Measurements from ENCODE around the gene SRGAP2C. TPM values are rescaled to one million over a fixed set of nuclear protein-coding genes. Genes with fewer than 3 reads are reported as not detected.
"Not testable (repeated sequence)": the region's sequence is repeated elsewhere in the genome, so short reads cannot be mapped to it uniquely, and the experiment has no call there.

The SRGAP2C gene
- total RNA-seq, 2 experiments from 2014 or later = 27.4 to 29.6 TPM

DNA sequence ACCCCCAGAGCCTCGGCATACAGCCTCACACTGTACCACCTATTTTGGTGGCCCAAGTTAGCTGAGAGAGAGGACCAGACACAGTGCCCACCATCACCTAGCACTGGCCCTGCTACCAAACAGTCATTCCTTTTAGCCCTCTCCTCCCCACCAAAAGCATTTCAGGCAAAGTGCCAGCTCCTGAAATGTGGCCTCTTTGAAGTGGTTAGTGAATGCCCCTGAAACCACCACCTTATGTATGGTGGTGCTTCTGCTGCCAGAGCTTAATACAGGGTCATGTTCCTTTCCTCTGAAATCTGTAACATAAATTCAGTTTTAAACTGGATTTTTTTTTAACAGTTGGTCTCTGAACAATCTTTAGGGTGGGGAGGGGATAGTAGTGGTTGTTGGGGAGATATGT, 175.8 kb downstream of the SRGAP2C start:
- POLR2A ChIA-PET; H3K4me3 Mint-ChIP-seq; DNase-seq; H3K36me3 Mint-ChIP-seq (ENCODE audit: low read depth); H3K4me1 Mint-ChIP-seq; H3K9me3 Mint-ChIP-seq; H3K27ac Mint-ChIP-seq; CTCF ChIA-PET; H3K27me3 Mint-ChIP-seq: not testable (repeated sequence)

DNA sequence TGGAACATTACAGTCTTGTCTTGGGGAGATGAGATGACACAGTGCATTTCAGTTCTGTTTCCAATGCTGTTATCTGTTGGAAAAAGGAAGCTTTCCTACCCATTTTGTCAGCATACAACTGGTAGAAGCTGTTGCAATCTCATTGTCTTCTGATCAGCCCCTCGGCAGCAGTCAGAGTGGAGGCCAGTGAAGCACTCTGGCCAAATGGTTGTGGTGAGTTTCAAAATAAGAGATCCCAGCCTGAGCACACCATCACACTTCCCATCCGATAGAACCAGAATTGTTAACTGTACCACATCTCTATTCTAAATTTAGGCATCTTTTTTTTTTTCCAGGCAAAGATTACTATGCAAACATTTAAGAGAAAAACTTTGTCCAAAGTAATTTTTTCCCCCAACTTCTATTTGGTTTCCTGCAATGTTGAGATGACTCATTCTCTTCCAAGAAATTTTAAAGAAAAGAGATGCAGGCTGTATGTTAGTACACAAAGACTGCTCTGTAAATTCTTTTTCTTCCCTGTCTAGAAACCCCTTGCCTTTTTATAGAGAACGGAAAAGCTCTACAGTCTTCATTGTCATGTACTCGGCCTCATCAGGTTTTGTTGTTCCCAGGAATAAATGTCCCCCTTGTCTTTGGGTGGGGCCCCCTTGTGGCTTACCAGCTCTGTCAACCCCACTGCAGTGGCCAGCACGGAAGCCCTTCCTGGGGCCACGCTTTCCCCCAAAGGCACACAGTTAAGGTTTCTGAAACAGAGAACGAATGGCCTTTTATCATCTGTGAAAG, 176.9 kb downstream of the SRGAP2C start:
- DNase-seq; H3K27ac Mint-ChIP-seq; POLR2A ChIA-PET; H3K9me3 Mint-ChIP-seq; CTCF ChIA-PET; H3K36me3 Mint-ChIP-seq (ENCODE audit: low read depth); H3K4me1 Mint-ChIP-seq; H3K27me3 Mint-ChIP-seq; H3K4me3 Mint-ChIP-seq: not testable (repeated sequence)

DNA sequence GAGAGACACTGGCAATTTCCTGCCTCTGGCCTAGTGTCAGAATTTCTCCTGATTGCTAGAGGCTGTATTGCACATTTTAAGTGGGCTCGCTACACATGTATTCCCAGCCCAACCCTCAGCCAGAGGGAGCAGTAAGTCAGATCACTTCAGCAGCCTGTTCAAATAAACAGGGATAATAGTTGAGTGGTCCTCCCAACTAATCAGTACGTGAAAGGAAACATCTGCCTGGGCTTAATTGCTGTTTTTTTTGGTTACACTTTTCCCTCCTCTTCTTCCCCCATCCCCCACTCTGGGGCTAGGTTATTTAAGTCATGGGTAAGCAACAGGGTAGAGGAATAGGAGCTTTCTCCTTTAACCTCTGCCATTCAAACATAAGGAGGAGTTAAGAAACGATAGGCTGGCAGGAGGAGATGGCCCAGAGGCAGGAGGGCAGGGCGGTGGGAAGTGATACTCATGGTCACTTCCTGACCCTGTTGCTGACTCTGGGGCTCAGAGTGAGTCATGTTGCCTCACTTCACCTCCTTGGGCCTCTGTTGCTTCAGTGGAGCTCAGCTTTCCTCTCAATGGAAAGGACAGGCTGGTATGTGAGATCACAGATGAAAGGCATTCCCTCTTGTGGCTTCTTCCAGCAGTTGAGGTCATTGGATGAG, 177.6 kb downstream of the SRGAP2C start:
- H3K27me3 Mint-ChIP-seq; H3K4me1 Mint-ChIP-seq; H3K36me3 Mint-ChIP-seq (ENCODE audit: low read depth); H3K4me3 Mint-ChIP-seq; H3K9me3 Mint-ChIP-seq; DNase-seq; CTCF ChIA-PET; POLR2A ChIA-PET; H3K27ac Mint-ChIP-seq: not testable (repeated sequence)

DNA sequence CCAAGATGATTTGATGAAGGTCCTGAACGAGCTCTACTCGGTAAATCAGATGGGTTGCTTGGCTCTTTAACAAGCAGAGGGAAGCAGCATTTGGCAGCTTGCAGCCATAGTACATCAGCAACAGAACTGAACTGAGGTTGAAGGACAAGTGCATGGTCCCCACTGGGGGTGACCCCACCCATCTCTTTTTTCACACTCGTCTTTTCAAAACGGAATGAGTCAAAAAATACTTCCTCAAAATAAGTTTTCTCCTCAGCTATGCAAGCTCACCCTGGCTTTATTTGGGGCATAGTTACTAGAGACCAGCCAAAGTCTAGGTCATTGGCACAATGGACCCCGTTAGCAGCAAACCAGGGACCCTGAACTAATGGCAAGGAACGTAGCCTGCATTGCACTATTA, 180.5 kb downstream of the SRGAP2C start:
- POLR2A ChIA-PET; CTCF ChIA-PET; H3K27ac Mint-ChIP-seq; H3K27me3 Mint-ChIP-seq; H3K36me3 Mint-ChIP-seq (ENCODE audit: low read depth); H3K9me3 Mint-ChIP-seq; H3K4me1 Mint-ChIP-seq; H3K4me3 Mint-ChIP-seq; DNase-seq: not testable (repeated sequence)

DNA sequence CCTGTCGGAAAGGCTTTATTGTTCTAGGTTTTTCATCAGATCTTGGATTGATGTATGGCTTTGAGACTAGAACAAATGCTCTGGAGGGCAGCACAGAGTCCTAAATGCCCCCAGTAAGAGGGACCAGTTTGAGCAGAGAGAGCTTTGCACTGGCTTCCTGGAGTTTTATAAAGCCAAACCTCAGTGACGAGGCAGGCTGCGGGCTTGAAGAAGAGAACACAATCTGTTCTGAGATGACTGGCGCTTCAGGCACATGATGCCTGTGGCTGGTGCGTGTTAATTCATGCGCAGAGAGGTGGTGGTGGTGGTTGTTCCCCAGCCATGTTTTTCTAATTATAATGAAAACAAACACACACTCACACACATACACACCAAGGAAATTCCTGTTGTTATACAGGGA, 180.9 kb downstream of the SRGAP2C start:
- DNase-seq = peak; percentile 74
- POLR2A ChIA-PET; CTCF ChIA-PET; H3K36me3 Mint-ChIP-seq (ENCODE audit: low read depth); H3K4me1 Mint-ChIP-seq; H3K4me3 Mint-ChIP-seq; H3K9me3 Mint-ChIP-seq; H3K27me3 Mint-ChIP-seq; H3K27ac Mint-ChIP-seq: not testable (repeated sequence)

DNA sequence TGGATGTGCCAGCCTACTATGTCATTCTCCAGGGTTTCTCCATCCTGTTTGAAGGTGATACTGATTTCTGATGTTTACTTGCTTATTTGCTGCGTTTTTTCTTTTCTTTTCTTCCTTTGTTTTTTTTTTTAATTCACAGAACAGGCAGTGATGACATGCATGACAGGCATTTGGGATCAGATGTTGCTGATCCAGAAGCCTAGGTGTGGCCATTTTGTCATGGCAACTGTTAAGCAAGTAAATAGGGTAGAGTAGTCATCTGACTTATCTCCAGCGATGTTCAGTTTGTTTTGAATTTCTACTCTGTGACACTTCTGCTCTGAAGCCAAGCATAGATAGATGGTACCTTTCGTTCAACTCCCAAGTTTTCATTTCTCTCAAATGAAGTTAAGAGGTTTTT, 181.4 kb downstream of the SRGAP2C start:
- H3K27me3 Mint-ChIP-seq; H3K9me3 Mint-ChIP-seq; H3K4me1 Mint-ChIP-seq; H3K27ac Mint-ChIP-seq; POLR2A ChIA-PET; DNase-seq; H3K4me3 Mint-ChIP-seq; CTCF ChIA-PET; H3K36me3 Mint-ChIP-seq (ENCODE audit: low read depth): not testable (repeated sequence)

DNA sequence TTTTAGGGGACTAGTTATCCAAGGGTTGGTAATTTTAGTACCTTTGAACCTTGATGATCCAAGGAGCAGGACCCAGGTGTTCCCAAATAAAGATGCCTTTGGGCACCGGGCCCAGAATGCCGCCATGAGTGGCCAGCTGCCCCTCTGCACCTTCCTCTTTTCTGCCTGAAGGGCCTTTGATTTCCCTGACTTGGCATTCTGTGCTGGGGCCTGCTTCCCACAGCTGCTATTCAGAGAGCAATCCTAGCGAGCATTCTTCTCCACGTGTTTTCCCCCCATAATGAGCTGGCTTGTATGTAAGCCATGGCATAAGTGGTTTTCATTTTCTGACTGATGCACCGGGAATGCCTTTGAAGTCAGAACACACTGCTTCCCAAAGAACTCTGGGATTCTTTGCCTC, 184.1 kb downstream of the SRGAP2C start:
- not testable (repeated sequence) for H3K9me3 Mint-ChIP-seq, H3K4me1 Mint-ChIP-seq, DNase-seq

DNA sequence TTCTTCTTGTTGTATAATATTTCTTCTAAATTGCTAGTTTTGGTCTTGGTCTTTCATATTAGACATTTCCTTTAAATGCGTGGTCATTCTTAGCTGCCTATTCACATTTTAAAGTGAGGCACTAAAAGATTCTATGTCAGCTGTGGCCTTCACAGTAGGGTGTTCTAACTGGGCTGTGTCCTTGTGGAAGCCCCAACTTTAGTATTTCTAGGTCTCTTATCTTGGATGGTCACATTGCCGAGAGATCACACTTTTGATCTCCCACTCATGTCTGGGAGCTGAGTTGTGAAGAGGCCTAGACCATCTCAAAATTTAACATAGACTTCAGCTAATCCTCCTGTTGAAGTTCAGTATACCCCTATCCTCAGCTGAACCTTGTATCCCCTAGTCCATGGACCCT, 185.2 kb downstream of the SRGAP2C start:
- H3K9me3 Mint-ChIP-seq; H3K36me3 Mint-ChIP-seq (ENCODE audit: low read depth); POLR2A ChIA-PET; H3K27ac Mint-ChIP-seq; H3K4me3 Mint-ChIP-seq; CTCF ChIA-PET; H3K4me1 Mint-ChIP-seq; H3K27me3 Mint-ChIP-seq; DNase-seq: not testable (repeated sequence)

More for the DNA sequence above, 184.1 kb downstream of the SRGAP2C start:
- H3K36me3 Mint-ChIP-seq (ENCODE audit: low read depth); POLR2A ChIA-PET; H3K27me3 Mint-ChIP-seq; H3K27ac Mint-ChIP-seq; CTCF ChIA-PET; H3K4me3 Mint-ChIP-seq: not testable (repeated sequence)

DNA sequence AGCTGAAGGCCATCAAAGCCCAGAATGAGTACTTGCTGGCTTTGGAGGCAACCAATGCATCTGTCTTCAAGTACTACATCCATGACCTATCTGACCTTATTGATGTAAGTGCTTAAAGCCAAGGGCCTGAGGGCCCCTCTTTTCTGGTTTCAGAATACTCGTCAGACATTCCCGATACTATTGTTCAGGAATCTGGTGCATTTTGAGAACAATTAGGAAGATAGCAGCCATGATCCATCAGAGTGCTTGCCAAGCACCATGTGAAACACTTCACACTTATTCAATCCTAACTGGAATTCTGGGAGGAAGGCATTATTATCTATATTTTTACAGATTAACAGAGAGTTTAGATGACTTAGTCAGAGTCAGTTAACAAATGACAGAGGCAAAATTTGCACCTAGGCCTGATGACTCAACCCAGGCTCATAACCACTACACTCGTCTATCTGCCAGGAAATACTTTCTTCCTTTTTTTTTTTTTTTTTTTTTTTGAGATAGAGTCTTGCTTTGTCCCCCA, 190.1 kb downstream of the SRGAP2C start:
- CTCF ChIA-PET; POLR2A ChIA-PET; H3K4me1 Mint-ChIP-seq; H3K36me3 Mint-ChIP-seq (ENCODE audit: low read depth); H3K4me3 Mint-ChIP-seq; DNase-seq; H3K27me3 Mint-ChIP-seq; H3K9me3 Mint-ChIP-seq; H3K27ac Mint-ChIP-seq: not testable (repeated sequence)

DNA sequence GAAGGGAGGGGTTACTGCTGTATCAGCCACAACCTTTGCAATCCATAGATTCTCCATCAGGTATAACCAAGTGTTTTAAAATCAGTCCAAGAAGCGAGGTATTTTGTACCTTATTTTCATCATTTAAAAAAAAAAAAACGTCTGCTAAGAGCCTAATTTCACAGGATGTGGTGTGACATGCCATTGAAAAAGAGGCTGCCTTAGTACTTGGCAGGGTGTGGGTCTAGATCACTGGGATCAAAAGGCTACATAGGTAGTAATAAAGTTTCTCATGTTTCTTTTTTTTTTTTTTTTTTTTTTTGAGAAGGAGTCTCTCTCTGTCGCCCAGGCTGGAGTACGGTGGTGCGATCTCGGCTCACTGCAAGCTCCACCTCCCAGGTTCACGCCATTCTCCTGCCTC, 192.2 kb downstream of the SRGAP2C start:
- POLR2A ChIA-PET; H3K4me1 Mint-ChIP-seq; DNase-seq; H3K27me3 Mint-ChIP-seq; CTCF ChIA-PET; H3K36me3 Mint-ChIP-seq (ENCODE audit: low read depth); H3K27ac Mint-ChIP-seq; H3K9me3 Mint-ChIP-seq; H3K4me3 Mint-ChIP-seq: not testable (repeated sequence)

DNA sequence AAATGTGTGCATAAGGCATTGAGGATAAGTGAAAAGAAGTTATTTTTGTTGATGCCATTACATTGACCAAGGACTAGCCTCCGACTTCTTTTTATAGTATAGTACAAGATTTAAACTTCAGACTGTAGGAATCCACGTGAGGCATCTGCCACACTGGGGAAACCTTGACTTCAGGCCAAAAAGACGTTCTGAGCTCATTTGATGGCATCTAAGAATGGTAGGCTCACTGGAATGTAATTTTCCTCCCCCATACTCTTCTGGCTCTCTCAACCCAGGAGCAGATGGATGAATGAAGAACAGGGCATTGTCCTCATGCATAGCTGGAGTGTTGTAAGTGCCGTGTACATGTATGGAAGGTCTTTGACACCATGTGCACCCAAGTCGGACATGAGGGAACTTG, 194.0 kb downstream of the SRGAP2C start:
- POLR2A ChIA-PET; DNase-seq; H3K27ac Mint-ChIP-seq; H3K27me3 Mint-ChIP-seq; CTCF ChIA-PET; H3K4me1 Mint-ChIP-seq; H3K9me3 Mint-ChIP-seq; H3K36me3 Mint-ChIP-seq (ENCODE audit: low read depth); H3K4me3 Mint-ChIP-seq: not testable (repeated sequence)

DNA sequence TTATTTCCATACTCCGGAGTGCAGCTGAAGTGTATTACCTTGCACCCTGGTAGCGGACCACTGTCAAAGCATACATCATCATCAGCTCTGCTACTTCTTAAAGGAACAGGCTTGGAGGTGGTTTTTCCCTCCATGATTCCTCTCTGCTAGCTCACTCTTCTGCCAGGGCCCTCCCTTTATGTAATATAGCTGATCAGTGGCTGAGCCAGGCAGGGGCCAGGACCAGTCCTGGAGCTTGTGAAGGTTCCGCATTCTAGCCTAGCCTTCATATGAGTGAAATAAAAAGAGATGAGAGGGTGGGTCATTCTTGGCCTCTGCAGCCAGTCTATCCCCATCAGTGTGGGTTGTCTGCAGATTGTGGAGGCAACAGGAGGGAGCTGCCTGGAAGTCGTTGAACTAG, 200.0 kb downstream of the SRGAP2C start:
- POLR2A ChIA-PET; H3K36me3 Mint-ChIP-seq (ENCODE audit: low read depth); H3K4me3 Mint-ChIP-seq; CTCF ChIA-PET; H3K27ac Mint-ChIP-seq; H3K4me1 Mint-ChIP-seq; H3K9me3 Mint-ChIP-seq; DNase-seq; H3K27me3 Mint-ChIP-seq: not testable (repeated sequence)

DNA sequence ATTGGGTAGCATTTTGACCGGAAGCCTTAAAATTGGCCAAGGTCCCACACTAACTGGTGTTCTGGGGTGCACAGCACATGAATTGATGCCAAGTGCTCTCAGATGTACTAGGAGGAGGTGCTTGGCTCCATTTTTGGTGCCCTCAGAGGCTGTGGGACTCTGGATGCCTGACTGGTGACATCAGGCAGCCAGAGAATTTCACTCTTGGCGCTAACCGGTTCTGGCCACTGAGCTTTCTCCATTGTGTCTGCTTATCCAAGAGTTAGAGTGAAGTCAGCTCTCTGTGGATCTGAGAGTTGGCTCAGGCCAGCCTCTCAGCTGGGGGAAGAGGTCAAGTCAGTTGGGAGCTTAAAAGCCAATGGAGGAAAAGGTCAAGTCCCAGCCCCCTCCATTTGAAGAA, 200.4 kb downstream of the SRGAP2C start:
- DNase-seq; H3K4me1 Mint-ChIP-seq; POLR2A ChIA-PET; H3K27ac Mint-ChIP-seq; H3K36me3 Mint-ChIP-seq (ENCODE audit: low read depth); CTCF ChIA-PET; H3K9me3 Mint-ChIP-seq; H3K27me3 Mint-ChIP-seq; H3K4me3 Mint-ChIP-seq: not testable (repeated sequence)
